SK-N-SH (cell line): ENCODE data around the gene RREB1. TPM values are rescaled to one million over a fixed set of nuclear protein-coding genes. Genes with fewer than 3 reads are reported as not detected.

ENCODE experiments used
- CTCF ChIA-PET: fragments of 300-600, 350-600 bp; formaldehyde crosslinking; extraction: SDS; loops from one replicate; lab custom pipeline; 2021; lab: Yijun Ruan, JAX
- POLR2A ChIA-PET: fragments of 350-600 bp; sonication (Branson Sonifier 250); formaldehyde crosslinking; extraction: SDS; loops from one replicate; lab custom pipeline; 2020; ENCODE audit warnings: antibody characterized with exemption, inconsistent platforms; lab: Yijun Ruan, JAX
- DNase-seq: peaks from one replicate; pipeline ENCODE4 v3.0.0; 2012
- H2AFZ ChIP-seq: fragments of 200-600 bp; sonication (generic); 2 replicates; pipeline ENCODE4 v1.8.1; 2016; ENCODE audit warnings: antibody characterized with exemption, mild to moderate bottlenecking, low read depth
- H3F3A ChIP-seq: fragments of 200-600 bp; sonication (generic); replicated peaks from 2 replicates; pipeline ENCODE3; 2016; ENCODE audit warnings: antibody characterized with exemption, mild to moderate bottlenecking; ENCODE audit not compliant: insufficient read depth
- H3K27ac ChIP-seq, 2 experiments: fragments of 200-500 bp in 1 of 2; fragments of 200-600 bp in 1 of 2; sonication (Bioruptor generic) in 1 of 2; sonication (generic), shearing (Covaris generic) in 1 of 2; 2 replicates each; pipeline versions ENCODE4 v1.5.1 to v1.6.1; 2014 to 2016; ENCODE audit warnings: low read depth in 2 of 2, inconsistent platforms in 1 of 2, low read length in 1 of 2, mild to moderate bottlenecking in 1 of 2, mixed read lengths in 1 of 2
- H3K27me3 ChIP-seq: fragments of 200-600 bp; sonication (generic), shearing (Covaris generic); 2 replicates; pipeline ENCODE4 v1.6.1; 2016; ENCODE audit warnings: mixed run types; ENCODE audit not compliant: insufficient read depth
- H3K36me3 ChIP-seq, 2 experiments: fragments of 200-500 bp in 1 of 2; fragments of 200-600 bp in 1 of 2; sonication (Bioruptor generic) in 1 of 2; sonication (generic) in 1 of 2; replicated peaks in 1 of 2; 2 replicates each; pipeline versions ENCODE3 to v1.5.1; 2014 to 2016; ENCODE audit warnings: low read length in 1 of 2, mild to moderate bottlenecking in 1 of 2; ENCODE audit not compliant: insufficient read depth in 2 of 2, control insufficient read depth in 1 of 2
- H3K4me1 ChIP-seq, 2 experiments: fragments of 200-500 bp in 1 of 2; fragments of 200-600 bp in 1 of 2; sonication (Bioruptor generic) in 1 of 2; sonication (generic), shearing (Covaris generic) in 1 of 2; 2 replicates each; pipeline versions ENCODE4 v1.5.1 to v1.6.1; 2014 to 2016; ENCODE audit warnings: low read depth in 1 of 2, low read length in 1 of 2, mixed run types in 1 of 2; ENCODE audit not compliant: insufficient read depth in 2 of 2, control insufficient read depth in 1 of 2
- H3K4me2 ChIP-seq: fragments of 200-600 bp; sonication (generic), shearing (Covaris generic); 2 replicates; pipeline ENCODE4 v1.6.1; 2017; ENCODE audit warnings: mixed run types
- H3K4me3 ChIP-seq, 2 experiments: fragments of 200-500 bp in 1 of 2; fragments of 200-600 bp in 1 of 2; sonication (Bioruptor generic) in 1 of 2; sonication (generic), shearing (Covaris generic) in 1 of 2; 2 replicates each; pipeline versions ENCODE4 v1.5.1 to v1.8.1; 2014 to 2016; ENCODE audit warnings: low read depth in 2 of 2, inconsistent platforms in 1 of 2, low read length in 1 of 2, mild to moderate bottlenecking in 1 of 2, mixed read lengths in 1 of 2, moderate library complexity in 1 of 2
- H3K79me2 ChIP-seq: fragments of 200-600 bp; sonication (generic); 2 replicates; pipeline ENCODE4 v1.8.1; 2017; ENCODE audit warnings: mild to moderate bottlenecking; ENCODE audit not compliant: insufficient read depth
- H3K9ac ChIP-seq: fragments of 200-600 bp; sonication (generic); 2 replicates; pipeline ENCODE4 v1.6.1; 2017; ENCODE audit warnings: mixed run types
- H3K9me2 ChIP-seq: fragments of 200-600 bp; sonication (generic); 2 replicates; pipeline ENCODE4 v1.6.1; 2017; ENCODE audit warnings: mixed run types
- H3K9me3 ChIP-seq: fragments of 200-600 bp; sonication (generic); 2 replicates; pipeline ENCODE4 v1.6.1; 2017; ENCODE audit warnings: mixed run types, mild to moderate bottlenecking, moderate library complexity
- H4K20me1 ChIP-seq: fragments of 200-600 bp; sonication (generic); 2 replicates; pipeline ENCODE4 v1.6.1; 2017; ENCODE audit warnings: mild to moderate bottlenecking, mixed run types; ENCODE audit not compliant: insufficient read depth
- CTCF ChIP-seq: fragments of 200-600 bp; sonication (generic); IDR thresholded peaks from 2 replicates; pipeline ENCODE4 v1.6.1; 2017; ENCODE audit warnings: antibody characterized with exemption, mild to moderate bottlenecking, moderate library complexity
- GABPA ChIP-seq: IDR thresholded peaks from 2 replicates; pipeline ENCODE4 v1.4.0; 2012; ENCODE audit warnings: low read depth, mild to moderate bottlenecking
- GATA2 ChIP-seq: sonication (generic); formaldehyde crosslinking; IDR thresholded peaks from 2 replicates; pipeline ENCODE4 v1.5.0; 2020; ENCODE audit warnings: mild to moderate bottlenecking, missing genetic modification reagents
- JUND ChIP-seq: IDR thresholded peaks from 2 replicates; pipeline ENCODE4 v1.4.0; 2012
- MAX ChIP-seq: IDR thresholded peaks from 2 replicates; pipeline ENCODE4 v1.4.0; 2012; ENCODE audit warnings: low read depth
- MEF2A ChIP-seq: IDR thresholded peaks from 2 replicates; pipeline ENCODE4 v1.4.0; 2012; ENCODE audit warnings: low read depth, borderline replicate concordance
- MXI1 ChIP-seq: IDR thresholded peaks from 2 replicates; pipeline ENCODE4 v1.6.1; 2012; ENCODE audit warnings: mild to moderate bottlenecking, low read depth, low read length, improper control_type of control experiment
- NFIC ChIP-seq: IDR thresholded peaks from 2 replicates; pipeline ENCODE4 v1.4.0; 2012; ENCODE audit warnings: borderline replicate concordance
- PBX3 ChIP-seq: IDR thresholded peaks from 2 replicates; pipeline ENCODE4; 2012
- RAD21 ChIP-seq: IDR thresholded peaks from 2 replicates; pipeline ENCODE4 v1.6.1; 2012; ENCODE audit warnings: mild to moderate bottlenecking, low read length
- RFX5 ChIP-seq: IDR thresholded peaks from 2 replicates; pipeline ENCODE4 v1.6.1; 2012; ENCODE audit warnings: mild to moderate bottlenecking, improper control_type of control experiment, low read length
- SIN3A ChIP-seq: IDR thresholded peaks from 2 replicates; pipeline ENCODE4 v1.6.1; 2012; ENCODE audit warnings: low read depth, mild to moderate bottlenecking, low read length, moderate library complexity, borderline replicate concordance
- SMC3 ChIP-seq: IDR thresholded peaks from 2 replicates; pipeline ENCODE4 v1.6.1; 2012; ENCODE audit warnings: low read depth, low read length, improper control_type of control experiment
- USF1 ChIP-seq: IDR thresholded peaks from 2 replicates; pipeline ENCODE4 v1.4.0; 2012; ENCODE audit warnings: low read depth, borderline replicate concordance
- USF2 ChIP-seq: fragments of 150-350 bp; IDR thresholded peaks from 2 replicates; pipeline ENCODE4 v1.6.1; 2017; ENCODE audit warnings: antibody characterized with exemption, low read length, low read depth, borderline replicate concordance
- WGBS: methylation state at CpG from one replicate; pipeline ENCODE4 v1.1.6; 2017; ENCODE audit warnings: low lambda C conversion rate; 5-methylcytosine and 5-hydroxymethylcytosine counted together
- polyA plus RNA-seq, 3 experiments: library from polyadenylated mRNA; depleted of rRNA; stranded (reverse); fragments of >200 nt; gene quantifications; 2 replicates each; pipeline ENCODE4 v1.2.3, GENCODE V29; 2012

The RREB1 gene
- polyA plus RNA-seq, 1 of the 3 experiments (the other 2 are of a cell fraction): 2.0 TPM

GRCh38 chr6:7166410-7167293 is 58.9 kb downstream of the RREB1 start:
- no peaks in the 10 kb centered on the region for H3K36me3 ChIP-seq
- TF ChIP-seq JUND: no peak
- TF ChIP-seq GABPA: no peak
- CTCF ChIA-PET: interaction anchor here (0.6 to 1.6 kb wide), 3 partner anchors 10 to 124 kb away, joined by 3 read pairs; no protein-coding TSS in a partner anchor
- WGBS: 67% methylated on average over 19 of the region's 19 CpGs
- DNase-seq: no peak
- no peak overlapping the region for H2AFZ ChIP-seq
- peaks cover 9 to 38% of the 10 kb centered on the region in 2 experiments; a peak in 3 of 4 replicates for H3K4me1 ChIP-seq
- peaks cover 29% of the 10 kb centered on the region for H4K20me1 ChIP-seq
- no peak overlapping the region for H3K4me3 ChIP-seq
- POLR2A ChIA-PET: no interaction called here
- H3K79me2 ChIP-seq: peaks cover 85% of the 10 kb centered on the region
- H3K9ac ChIP-seq: no peak overlapping the region
- no peak overlapping the region for H3K27ac ChIP-seq
- H3F3A ChIP-seq: no peaks in the 10 kb centered on the region
- H3K9me3 ChIP-seq: no peaks in the 10 kb centered on the region
- H3K9me2 ChIP-seq: no peaks in the 10 kb centered on the region
- H3K4me2 ChIP-seq: no peak overlapping the region
- H3K27me3 ChIP-seq: no peaks in the 10 kb centered on the region

GRCh38 chr6:7169296-7169721 is 61.5 kb downstream of the RREB1 start:
- Histone ChIP-seq H3K36me3 (no peaks in the 10 kb centered on the region), H3K27ac (no peak overlapping the region), H3K9ac (no peak overlapping the region), H2AFZ (no peak overlapping the region), H3K9me2 (no peaks in the 10 kb centered on the region), H3K4me2 (no peak overlapping the region), H3K9me3 (no peaks in the 10 kb centered on the region), H3K4me1 (peaks cover 9 to 37% of the 10 kb centered on the region in 2 experiments; a peak in 3 of 4 replicates), H3F3A (peaks cover 7% of the 10 kb centered on the region), H3K27me3 (no peaks in the 10 kb centered on the region), H3K79me2 (peaks cover 78% of the 10 kb centered on the region), H3K4me3 (no peak overlapping the region), H4K20me1 (peaks cover 43% of the 10 kb centered on the region)
- POLR2A ChIA-PET: no interaction called here
- no peak for DNase-seq
- WGBS: 48% methylated on average over 3 of the region's 3 CpGs
- CTCF ChIA-PET: interaction anchor here (0.9 kb wide), 1 partner anchor 11 kb away, joined by 3 read pairs; no protein-coding TSS in a partner anchor
- no peak for TF ChIP-seq USF1
- TF ChIP-seq SMC3: no peak
- TF ChIP-seq NFIC: no peak
- TF ChIP-seq PBX3: no peak
- no peak for TF ChIP-seq MAX
- no peak for TF ChIP-seq GATA2 (CRISPR knock-in tag)
- TF ChIP-seq USF2: no peak
- no peak for TF ChIP-seq RFX5
- no peak for TF ChIP-seq MXI1
- no peak for TF ChIP-seq RAD21
- TF ChIP-seq SIN3A: no peak
- no peak for TF ChIP-seq GABPA
- TF ChIP-seq MEF2A: no peak
- TF ChIP-seq CTCF: no peak
